Omental fat pad (tissue), 4 donors: ENCODE measurements around the gene RNU5D-1. TPM values are rescaled to one million over a fixed set of nuclear protein-coding genes. Genes with fewer than 3 reads are reported as not detected.

Experiments
- ATAC-seq: fragments of 150-250 bp; one replicate; pipeline ENCODE4 v1.9.1; 2016; ENCODE audit warnings: mild to moderate bottlenecking, moderate library complexity; ENCODE audit not compliant: low FRiP score
- DNase-seq: peaks from one replicate; pipeline ENCODE4 v3.0.0-alpha.2; 2019; ENCODE audit warnings: low spot score
- CTCF ChIP-seq, 3 donors: fragments of 450-650 bp; IDR thresholded peaks; one replicate each; pipeline ENCODE4 v1.5.1; 2016 to 2017; ENCODE audit warnings: antibody characterized with exemption in 3 of 3, mild to moderate bottlenecking in 3 of 3, moderate library complexity in 2 of 3
- total RNA-seq, 4 donors: library from RNA; depleted of rRNA; stranded (reverse); fragments of >200 nt; gene quantifications; one replicate each; pipeline ENCODE4 v1.1.0, GENCODE V29; 2016

Gene RNU5D-1
- total RNA-seq, result not detected

DNA sequence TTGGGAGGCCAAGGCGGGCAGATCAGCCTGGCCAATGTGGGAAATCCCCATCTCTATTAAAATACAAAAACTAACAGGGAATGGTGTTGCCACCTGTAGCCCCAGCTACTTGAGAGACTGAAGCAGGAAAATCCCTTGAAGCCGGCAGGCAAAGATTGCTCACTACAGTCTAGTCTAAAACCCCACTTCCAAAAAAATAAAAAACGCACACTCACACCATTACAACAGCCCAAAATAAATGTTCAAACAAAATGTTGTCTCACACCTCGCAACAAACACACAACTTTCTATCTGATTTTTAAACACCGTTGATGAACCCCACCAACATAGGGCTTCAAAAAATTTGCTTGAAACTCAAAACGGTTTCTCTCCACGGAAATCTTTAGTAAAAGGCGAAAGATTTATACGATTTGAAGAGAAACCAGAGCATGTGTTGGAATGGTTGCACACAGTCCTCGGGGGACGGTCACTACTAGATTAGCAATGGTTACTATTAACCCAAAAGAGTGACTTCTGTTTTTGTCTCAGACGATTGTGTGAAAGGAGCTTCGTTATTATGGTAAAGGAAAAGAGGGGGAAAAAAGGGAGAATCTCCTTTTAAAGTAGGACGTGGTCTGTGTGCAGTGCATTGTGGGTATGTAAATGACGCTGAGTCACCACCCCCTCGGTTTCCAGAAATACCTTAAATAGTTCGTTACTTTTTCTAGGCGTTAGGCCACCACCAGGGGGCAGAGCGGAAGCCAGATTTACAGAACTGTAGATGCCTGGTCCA is at the start of gene RNU5D-1:
Gene RNU5D-1, minus strand, starts transcription at position 430 of the 772 bp plus-strand sequence.
- ATAC-seq (peak; percentile 90), DNase-seq (peak; percentile 96)
- TF ChIP-seq CTCF (IDR thresholded peaks at IDR 0.05), result peak in 1 of 3 donors; percentile 61

DNA sequence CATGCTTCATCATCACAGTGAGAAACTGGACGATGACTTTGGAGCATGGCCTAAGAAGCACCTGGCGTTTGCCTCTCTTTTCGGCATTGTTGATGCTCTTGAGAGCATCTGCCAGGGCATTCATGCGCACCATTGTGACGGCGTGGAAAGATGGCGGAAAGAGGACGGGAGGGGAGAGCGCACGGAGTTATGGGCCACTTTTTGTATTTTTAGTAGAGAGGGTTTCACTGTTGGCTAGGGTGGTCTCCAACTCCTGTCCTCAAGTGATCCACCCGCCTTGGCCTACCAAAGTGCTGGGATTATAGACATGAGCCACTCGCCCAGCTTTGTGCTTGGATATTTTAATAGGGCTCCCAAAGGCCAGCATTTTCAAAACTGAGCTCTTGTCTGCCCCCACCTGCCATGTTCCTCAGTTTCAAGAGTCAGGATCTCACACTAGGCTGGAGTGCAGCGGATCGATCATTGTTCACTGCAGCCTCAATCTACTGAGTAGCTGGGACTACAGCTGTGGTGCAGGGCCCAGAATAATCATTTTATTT is 49.7 kb upstream of the RNU5D-1 start:
- ATAC-seq (no peak), DNase-seq (no peak)

DNA sequence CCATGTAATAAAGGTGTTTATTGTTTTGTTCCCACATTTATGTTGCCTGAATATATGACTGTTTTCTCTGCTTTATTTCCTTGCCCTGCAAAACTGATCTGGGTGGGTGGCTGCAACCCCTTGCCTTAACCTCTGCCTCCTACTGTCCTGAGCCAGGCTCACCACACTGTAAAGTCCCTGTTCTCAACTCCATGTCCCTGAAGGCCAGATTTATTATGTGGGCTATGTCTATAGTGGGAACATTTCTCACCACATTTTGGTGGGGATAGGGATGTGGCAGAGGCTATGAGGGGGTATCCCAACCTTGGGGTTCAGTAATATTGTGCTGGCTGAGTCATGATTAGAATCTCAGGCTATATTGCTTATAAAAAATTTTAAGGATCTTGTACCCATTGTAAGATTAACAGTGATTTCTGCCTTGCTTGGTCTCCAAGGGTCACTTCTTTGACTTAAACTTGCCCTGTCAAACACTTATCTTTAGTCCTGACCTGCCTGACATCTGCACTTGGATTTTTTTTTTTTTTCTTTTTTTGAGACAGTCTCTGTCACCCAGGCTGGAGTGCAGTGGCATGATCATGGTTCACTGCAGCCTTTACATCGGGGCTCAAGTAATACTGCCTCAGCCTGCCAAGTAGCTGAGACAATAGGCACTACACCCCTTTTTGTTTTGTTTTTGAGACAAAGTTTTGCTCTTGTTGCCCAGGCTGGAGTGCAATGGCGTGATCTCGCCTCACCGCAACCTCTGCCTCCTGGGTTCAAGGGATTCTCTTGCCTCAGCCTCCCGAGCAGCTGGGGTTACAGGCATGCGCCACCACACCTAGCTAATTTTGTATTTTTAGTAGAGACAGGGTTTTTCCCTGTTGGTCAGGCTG is 48.0 kb upstream of the RNU5D-1 start:
- no peak for DNase-seq
- no peak for ATAC-seq

More for the DNA sequence above, 49.7 kb upstream of the RNU5D-1 start:
- TF ChIP-seq CTCF (IDR thresholded peaks at IDR 0.05), result no peak

DNA sequence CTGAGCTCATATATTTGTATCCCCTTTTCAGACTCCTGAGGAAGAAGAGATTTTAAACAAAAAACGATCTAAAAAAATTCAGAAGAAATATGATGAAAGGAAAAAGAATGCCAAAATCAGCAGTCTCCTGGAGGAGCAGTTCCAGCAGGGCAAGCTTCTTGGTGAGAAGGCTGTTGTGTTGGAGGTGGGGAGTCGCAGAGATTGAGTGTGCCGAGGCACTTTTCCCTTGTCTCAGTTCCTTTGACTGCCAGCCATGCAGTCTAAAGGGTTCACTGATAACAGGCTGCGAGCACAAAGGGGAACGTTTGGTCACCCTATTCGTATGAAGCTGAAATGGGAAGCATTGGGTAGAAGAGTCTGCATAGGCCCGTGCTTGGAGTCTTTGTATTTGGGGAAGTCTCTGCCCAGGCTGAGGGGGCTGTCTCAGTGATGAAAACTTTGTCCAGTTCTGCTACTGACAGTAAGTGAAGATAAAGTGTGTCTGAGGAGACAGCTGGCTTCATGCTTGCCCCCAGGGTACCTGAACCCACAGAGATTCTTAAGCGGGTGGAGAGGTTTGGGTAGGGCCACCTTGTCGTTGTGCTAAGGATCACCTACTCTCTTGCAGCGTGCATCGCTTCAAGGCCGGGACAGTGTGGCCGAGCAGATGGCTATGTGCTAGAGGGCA is 47.1 kb upstream of the RNU5D-1 start:
- DNase-seq (no peak), ATAC-seq (no peak)
- TF ChIP-seq CTCF (IDR thresholded peaks at IDR 0.05), result no peak

More for the DNA sequence above, 48.0 kb upstream of the RNU5D-1 start:
- TF ChIP-seq CTCF (IDR thresholded peaks at IDR 0.05), result no peak

- ATAC-seq, result no peak
- no peak for TF ChIP-seq CTCF (IDR thresholded peaks at IDR 0.05)
- no peak for DNase-seq
These were observed 46.6 kb upstream of the RNU5D-1 start for GRCh38 chr1:44777547-44777946.

- TF ChIP-seq CTCF (IDR thresholded peaks at IDR 0.05), result no peak
- no peak for DNase-seq
These were observed 45.7 kb upstream of the RNU5D-1 start for GRCh38 chr1:44776730-44777068.

More at GRCh38 chr1:44776730-44777068, 45.7 kb upstream of the RNU5D-1 start:
- no peak for ATAC-seq
